H9 (cell line): Measurements from ENCODE around the gene ANKRD17. TPM values are rescaled to one million over a fixed set of nuclear protein-coding genes. Genes with fewer than 3 reads are reported as not detected.

Experiments used
- DNase-seq: peaks from one replicate; pipeline ENCODE4 v3.0.0-alpha.2; 2017
- H2AFZ ChIP-seq: one replicate; pipeline ENCODE4 v1.6.1; 2013; ENCODE audit warnings: mild to moderate bottlenecking, low read length, control low read depth, moderate library complexity
- H2AK5ac ChIP-seq: 2 replicates; pipeline ENCODE4 v1.6.1; 2013; ENCODE audit warnings: low read length, control low read depth, mixed read lengths; ENCODE audit not compliant: insufficient read length
- H2BK120ac ChIP-seq: one replicate; pipeline ENCODE4 v1.6.1; 2013; ENCODE audit warnings: low read depth, mild to moderate bottlenecking, low read length, control low read depth, inconsistent platforms; ENCODE audit not compliant: poor library complexity, severe bottlenecking
- H2BK12ac ChIP-seq: 2 replicates; pipeline ENCODE4 v1.6.1; 2013; ENCODE audit warnings: low read length, control low read depth, mixed read lengths, low read depth; ENCODE audit not compliant: insufficient read length
- H2BK15ac ChIP-seq: 2 replicates; pipeline ENCODE4 v1.6.1; 2013; ENCODE audit warnings: low read depth, low read length, control low read depth
- H2BK20ac ChIP-seq: one replicate; pipeline ENCODE4 v1.6.1; 2013; ENCODE audit warnings: low read depth, mild to moderate bottlenecking, low read length, control low read depth, inconsistent platforms; ENCODE audit not compliant: poor library complexity, severe bottlenecking
- H2BK5ac ChIP-seq: 2 replicates; pipeline ENCODE4 v1.6.1; 2013; ENCODE audit warnings: low read length, control low read depth, mixed read lengths; ENCODE audit not compliant: insufficient read length
- H3K14ac ChIP-seq: 2 replicates; pipeline ENCODE4 v1.6.1; 2013; ENCODE audit warnings: low read length, control low read depth; ENCODE audit not compliant: insufficient read depth
- H3K18ac ChIP-seq: 2 replicates; pipeline ENCODE4 v1.6.1; 2013; ENCODE audit warnings: low read depth, mild to moderate bottlenecking, mixed read lengths, low read length, control low read depth; ENCODE audit not compliant: insufficient read length
- H3K23ac ChIP-seq: 2 replicates; pipeline ENCODE4 v1.6.1; 2013; ENCODE audit warnings: low read length, control low read depth, mixed read lengths, low read depth; ENCODE audit not compliant: insufficient read length
- H3K23me2 ChIP-seq: 2 replicates; pipeline ENCODE4 v1.6.1; 2013; ENCODE audit warnings: low read depth, mild to moderate bottlenecking, mixed read lengths, low read length, control low read depth; ENCODE audit not compliant: insufficient read length, poor library complexity, severe bottlenecking
- H3K27ac ChIP-seq: 2 replicates; pipeline ENCODE4 v1.5.1; 2013; ENCODE audit warnings: low read length, control low read depth, mixed read lengths, low read depth; ENCODE audit not compliant: insufficient read length
- H3K27me3 ChIP-seq: 2 replicates; pipeline ENCODE4 v1.6.1; 2013; ENCODE audit warnings: low read length, control low read depth, inconsistent platforms; ENCODE audit not compliant: insufficient read depth
- H3K4ac ChIP-seq: 2 replicates; pipeline ENCODE4 v1.6.1; 2013; ENCODE audit warnings: low read depth, mild to moderate bottlenecking, control low read depth, inconsistent platforms, low read length, moderate library complexity
- H3K4me1 ChIP-seq: 2 replicates; pipeline ENCODE4 v1.6.1; 2013; ENCODE audit warnings: low read length, control low read depth, inconsistent platforms; ENCODE audit not compliant: insufficient read depth
- H3K4me2 ChIP-seq: 2 replicates; pipeline ENCODE4 v1.6.1; 2013; ENCODE audit warnings: low read length, control low read depth, mixed read lengths; ENCODE audit not compliant: insufficient read length, insufficient read depth
- H3K56ac ChIP-seq: 2 replicates; pipeline ENCODE4 v1.6.1; 2013; ENCODE audit warnings: low read depth, mild to moderate bottlenecking, mixed read lengths, low read length, control low read depth; ENCODE audit not compliant: insufficient read length
- H3K79me1 ChIP-seq: 2 replicates; pipeline ENCODE4 v1.6.1; 2013; ENCODE audit warnings: low read depth, mild to moderate bottlenecking, moderate library complexity, low read length, control low read depth, inconsistent platforms; ENCODE audit not compliant: insufficient read depth, poor library complexity, severe bottlenecking
- H3K79me2 ChIP-seq: 2 replicates; pipeline ENCODE4 v1.6.1; 2013; ENCODE audit warnings: low read length, control low read depth, inconsistent platforms; ENCODE audit not compliant: insufficient read depth
- H3K9ac ChIP-seq: 2 replicates; pipeline ENCODE4 v1.6.1; 2013; ENCODE audit warnings: low read length, control low read depth, mixed read lengths; ENCODE audit not compliant: insufficient read length; ENCODE audit errors: extremely low read depth
- H3K9me3 ChIP-seq: one replicate; pipeline ENCODE4 v1.6.1; 2013; ENCODE audit warnings: low read depth, low read length, inconsistent platforms; ENCODE audit not compliant: control insufficient read depth
- H3T11ph ChIP-seq: one replicate; pipeline ENCODE4 v1.6.1; 2013; ENCODE audit warnings: mild to moderate bottlenecking, low read length, control low read depth, inconsistent platforms
- H4K20me1 ChIP-seq: one replicate; pipeline ENCODE4 v1.6.1; 2013; ENCODE audit not compliant: control insufficient read depth, insufficient read length, insufficient read depth
- H4K5ac ChIP-seq: 2 replicates; pipeline ENCODE4 v1.6.1; 2013; ENCODE audit warnings: low read depth, mild to moderate bottlenecking, mixed read lengths, low read length, control low read depth; ENCODE audit not compliant: insufficient read length
- H4K8ac ChIP-seq: replicated peaks from 2 replicates; pipeline ENCODE4 v1.6.1; 2013; ENCODE audit warnings: low read length, control low read depth, mixed read lengths, low read depth; ENCODE audit not compliant: insufficient read length
- H4K91ac ChIP-seq: 2 replicates; pipeline ENCODE4 v1.6.1; 2013; ENCODE audit warnings: low read depth, mild to moderate bottlenecking, moderate library complexity, mixed read lengths, low read length, control low read depth; ENCODE audit not compliant: insufficient read length
- H3K27ac Mint-ChIP-seq, 3 experiments: 2 replicates in 2 of 3; 3 replicates in 1 of 3; pipeline ENCODE4 v1.8.0; 2020 to 2021; ENCODE audit warnings: mixed read lengths in 3 of 3, mild to moderate bottlenecking in 1 of 3, moderate library complexity in 1 of 3
- H3K27me3 Mint-ChIP-seq: 2 replicates; pipeline ENCODE4 v1.8.0; 2021; ENCODE audit warnings: low read depth, mild to moderate bottlenecking, moderate library complexity, mixed read lengths
- H3K36me3 Mint-ChIP-seq, 3 experiments: 2 replicates in 2 of 3; 3 replicates in 1 of 3; pipeline ENCODE4 v1.8.0; 2020 to 2021; ENCODE audit warnings: low read depth in 3 of 3, mixed read lengths in 3 of 3; ENCODE audit not compliant: insufficient read depth in 1 of 3
- H3K4me1 Mint-ChIP-seq, 2 experiments: 2 replicates each; pipeline ENCODE4 v1.8.0; 2020; ENCODE audit warnings: mixed read lengths in 2 of 2
- H3K4me3 Mint-ChIP-seq, 2 experiments: 2 replicates in 1 of 2; 3 replicates in 1 of 2; pipeline ENCODE4 v1.8.0; 2020 to 2021; ENCODE audit warnings: mild to moderate bottlenecking in 2 of 2, mixed read lengths in 2 of 2, moderate library complexity in 1 of 2
- H3K9me3 Mint-ChIP-seq, 2 experiments: 2 replicates in 1 of 2; 3 replicates in 1 of 2; pipeline ENCODE4 v1.8.0; 2020; ENCODE audit warnings: mild to moderate bottlenecking in 2 of 2, mixed read lengths in 2 of 2, moderate library complexity in 1 of 2
- CTCF ChIP-seq: fragments of 200-600 bp; sonication (generic); conservative IDR thresholded peaks from 3 replicates; pipeline ENCODE4 v1.8.0; 2021; ENCODE audit warnings: antibody characterized with exemption, mild to moderate bottlenecking
- total RNA-seq: library from RNA; stranded (reverse); gene quantifications from 2 replicates; pipeline ENCODE4 v1.2.1, GENCODE V29; 2021

ANKRD17 gene
- total RNA-seq, 1 experiment from 2014 or later: 82.4 TPM

- Histone ChIP-seq H3K4me2 (no peak overlapping the region), H3K23ac (no peak overlapping the region), H2BK15ac (no peak overlapping the region), H3K27ac (no peak overlapping the region), H3K79me1 (peaks cover 6% of the 10 kb centered on the region), H3K4me1 (no peaks in the 10 kb centered on the region), H3K9me3 (no peaks in the 10 kb centered on the region), H3T11ph (no peak overlapping the region), H3K9ac (no peak overlapping the region), H4K5ac (no peak overlapping the region), H3K23me2 (no peaks in the 10 kb centered on the region), H3K79me2 (peaks cover 2% of the 10 kb centered on the region; the same call in 1 of the 2 replicates), H4K91ac (no peak overlapping the region), H2BK5ac (no peak overlapping the region), H3K27me3 (no peaks in the 10 kb centered on the region), H3K4ac (no peak overlapping the region), H4K20me1 (no peaks in the 10 kb centered on the region), H2BK12ac (no peak overlapping the region), H2AFZ (no peak overlapping the region), H2AK5ac (no peak overlapping the region), H4K8ac (no peak overlapping the region), H3K56ac (no peak overlapping the region), H2BK20ac (no peak overlapping the region), H3K14ac (no peak overlapping the region), H3K18ac (no peak overlapping the region), H2BK120ac (no peak overlapping the region)
- TF ChIP-seq CTCF: no peak
- peaks cover 0 to 2% of the 10 kb centered on the region in 2 experiments; a peak in 1 of 4 replicates for H3K4me1 Mint-ChIP-seq
- peaks cover 40 to 71% (median 67%) of the 10 kb centered on the region in 3 experiments for H3K36me3 Mint-ChIP-seq
- no peak for DNase-seq
- H3K9me3 Mint-ChIP-seq: peaks cover 0 to 5% of the 10 kb centered on the region in 2 experiments; a peak in 4 of 5 replicates
- no peak overlapping the region for H3K27ac Mint-ChIP-seq
- no peaks in the 10 kb centered on the region for H3K27me3 Mint-ChIP-seq
- no peak overlapping the region for H3K4me3 Mint-ChIP-seq
Measured at GRCh38 chr4:73166212-73166611, 92.4 kb downstream of the ANKRD17 start.
